Hematopoietic multipotent progenitor cell treated with erythropoietin and hydrocortisone succinate and interleukin-3 and kit ligand, for 15 days (in vitro differentiated cells): ENCODE results near the gene CARS2.

Source experiments
- DNase-seq: peaks from one replicate; pipeline ENCODE4 v3.0.0-alpha.2; 2015; ENCODE audit warnings: low spot score

CARS2 gene

DNA sequence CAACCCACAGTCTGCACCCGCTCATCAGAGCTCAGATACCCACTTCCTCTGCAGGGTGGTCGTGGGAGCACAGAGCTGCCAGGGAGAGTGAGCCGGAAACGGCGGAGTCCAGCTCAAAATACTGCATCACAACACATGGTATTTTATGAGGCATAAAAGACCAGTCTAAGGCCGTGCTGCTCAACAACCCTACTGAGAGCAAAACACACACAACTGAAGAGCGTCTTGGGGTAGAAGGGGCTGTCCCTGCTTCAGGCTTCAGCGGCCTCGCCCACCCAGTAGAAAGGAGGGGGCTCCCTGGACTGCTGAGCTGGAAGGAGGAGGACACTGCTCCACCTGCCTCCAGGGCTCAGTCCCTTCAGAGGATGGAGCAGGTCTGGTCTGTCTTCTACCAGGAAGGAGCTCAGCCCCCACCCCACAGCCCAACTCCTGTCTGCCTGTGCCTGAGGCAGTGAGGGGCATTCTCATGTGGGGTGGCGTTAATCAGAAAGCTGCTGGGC, 53.6 kb downstream of the CARS2 start:
- DNase-seq = no peak

DNA sequence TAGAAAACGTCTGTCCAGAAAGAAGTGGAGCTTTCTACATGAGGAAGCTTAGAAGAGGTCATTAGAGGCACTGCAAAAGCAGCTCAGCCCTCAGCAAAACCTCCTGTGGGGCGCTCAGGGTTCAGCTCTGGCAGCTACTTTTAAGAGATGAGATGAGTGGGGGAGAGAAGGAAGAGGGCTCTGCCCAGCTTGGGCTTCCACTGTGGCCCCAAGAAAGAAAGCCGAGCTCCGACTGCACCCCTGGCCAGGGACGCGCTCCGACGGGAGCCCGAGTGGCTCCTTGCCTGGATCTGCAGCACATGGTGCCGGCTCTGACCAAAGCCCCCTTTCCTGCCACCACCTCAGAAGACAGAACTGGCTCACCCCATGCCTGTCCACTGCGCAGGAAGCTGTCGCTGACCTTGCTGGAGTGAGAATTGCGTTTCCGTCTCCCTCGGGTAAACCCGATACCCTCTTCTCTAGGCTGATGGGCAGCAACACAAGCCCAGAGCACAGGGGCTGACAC, 54.1 kb downstream of the CARS2 start:
- DNase-seq = no peak

DNA sequence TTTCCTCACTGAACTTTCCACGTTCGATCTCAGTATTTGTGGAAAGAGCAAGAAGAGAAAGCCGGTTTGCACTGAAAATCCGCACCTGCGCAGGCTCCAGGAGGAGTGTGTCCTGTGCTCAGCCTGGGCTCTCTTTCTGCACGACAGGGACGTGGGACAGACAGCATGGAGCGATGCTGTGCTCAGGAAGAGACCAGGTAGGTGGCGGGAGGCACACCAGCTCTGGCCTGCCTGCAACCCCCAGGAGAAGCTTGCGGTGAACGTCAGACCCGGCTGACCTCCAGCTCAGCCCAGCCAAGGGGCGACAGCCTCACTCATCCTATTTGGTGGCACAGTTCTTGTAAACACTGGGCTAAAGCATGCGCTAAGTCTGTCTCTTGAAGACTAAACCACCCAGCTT, 54.6 kb downstream of the CARS2 start:
- no peak for DNase-seq

DNA sequence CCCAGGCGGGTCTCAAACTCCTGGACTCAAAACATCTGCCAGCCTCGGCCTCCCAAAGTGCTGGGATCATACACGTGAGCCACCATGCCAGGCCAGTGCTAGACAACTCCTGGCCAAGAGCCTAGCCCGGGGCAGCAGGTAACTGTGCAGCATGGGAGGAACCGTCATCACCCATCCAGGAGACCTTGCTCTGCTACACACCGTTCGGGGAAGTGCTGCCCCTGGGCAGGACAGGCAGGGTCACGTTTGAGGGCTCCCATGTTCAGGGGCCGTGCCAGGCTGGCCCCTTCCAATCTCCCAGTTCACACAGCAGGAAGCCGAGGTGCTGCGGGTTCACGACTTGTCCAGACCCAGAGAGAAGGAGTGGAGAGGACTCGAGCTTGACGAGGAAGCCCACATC, 55.5 kb downstream of the CARS2 start:
- no peak for DNase-seq

DNA sequence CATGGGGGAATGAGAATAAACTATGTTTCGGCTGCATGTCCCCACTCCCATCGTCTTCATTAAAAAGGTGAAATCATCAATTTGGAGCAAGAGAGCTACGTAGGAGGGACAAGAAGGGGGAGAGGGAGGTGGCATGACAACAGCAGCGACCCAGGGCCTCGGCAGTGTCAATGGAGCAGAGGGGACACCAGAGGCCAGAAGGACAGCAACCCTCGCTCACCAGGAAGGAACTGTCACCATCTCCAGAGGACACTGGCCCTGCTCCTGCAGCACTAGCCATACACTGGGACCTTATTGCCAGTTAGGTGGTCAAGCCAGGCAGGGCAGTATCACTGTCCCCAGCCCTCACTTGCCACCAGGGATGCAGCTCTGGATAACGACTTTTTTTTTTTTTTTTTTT, 56.4 kb downstream of the CARS2 start:
- DNase-seq = no peak

DNA sequence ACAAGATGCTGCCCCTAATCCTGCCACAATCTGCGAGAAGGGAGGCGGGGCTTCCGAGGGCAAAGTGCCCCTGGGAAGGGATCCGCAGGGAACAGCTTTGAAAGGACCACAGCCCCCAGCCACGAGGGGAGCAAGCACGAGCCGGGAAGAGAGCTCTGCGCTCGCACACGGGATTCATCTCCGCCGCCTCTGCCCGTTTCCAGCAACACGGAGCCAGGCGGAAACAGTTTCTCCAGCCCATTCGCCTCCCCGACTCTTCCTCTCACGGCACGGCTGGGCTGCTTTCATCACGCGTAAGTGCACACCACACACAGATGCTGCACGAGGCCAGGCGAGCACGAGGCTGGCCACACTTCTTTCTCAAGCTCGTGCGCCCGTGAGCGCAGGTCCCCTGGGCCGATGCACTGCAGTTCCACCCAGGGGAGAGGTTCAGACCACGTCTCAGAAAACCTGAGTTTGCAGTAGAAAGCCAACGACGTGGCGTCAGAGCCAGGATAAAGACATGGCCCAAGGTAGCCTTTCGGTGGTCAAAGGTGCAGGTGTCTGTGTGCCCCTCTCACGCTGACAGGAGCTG, 57.0 kb downstream of the CARS2 start:
- DNase-seq = no peak

DNA sequence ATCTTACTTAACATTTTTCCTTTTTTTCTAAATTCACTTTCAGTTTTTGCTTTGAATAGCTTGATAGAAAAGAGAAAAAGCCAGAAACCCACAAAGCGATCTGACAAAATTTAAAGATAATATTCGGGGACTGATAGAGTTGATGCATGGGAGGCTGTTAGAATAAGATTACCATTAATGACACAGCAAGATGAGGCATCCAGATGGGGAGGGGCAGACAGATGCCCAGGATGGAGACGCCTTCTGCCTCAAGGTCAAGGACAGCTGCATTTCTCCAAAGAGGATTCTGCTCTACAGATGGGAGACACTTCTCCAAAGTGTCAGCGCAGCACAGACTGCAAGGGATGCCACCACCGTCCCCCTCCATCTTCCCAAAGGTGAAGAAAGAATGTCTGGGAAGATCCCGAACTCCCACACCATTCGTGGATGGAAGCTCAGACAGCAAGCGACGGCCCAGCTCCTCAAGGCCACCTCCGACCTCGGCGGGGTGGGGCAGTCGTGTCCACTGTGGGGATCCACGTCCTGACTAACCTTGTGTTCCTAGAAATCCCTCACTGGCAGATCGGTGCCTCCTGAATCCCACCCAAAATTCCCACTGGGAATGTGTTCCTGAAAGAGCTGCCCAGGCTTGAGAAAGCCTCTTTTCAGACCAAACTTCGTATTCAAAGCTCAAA, 57.6 kb downstream of the CARS2 start:
- peak; percentile 25 for DNase-seq

DNA sequence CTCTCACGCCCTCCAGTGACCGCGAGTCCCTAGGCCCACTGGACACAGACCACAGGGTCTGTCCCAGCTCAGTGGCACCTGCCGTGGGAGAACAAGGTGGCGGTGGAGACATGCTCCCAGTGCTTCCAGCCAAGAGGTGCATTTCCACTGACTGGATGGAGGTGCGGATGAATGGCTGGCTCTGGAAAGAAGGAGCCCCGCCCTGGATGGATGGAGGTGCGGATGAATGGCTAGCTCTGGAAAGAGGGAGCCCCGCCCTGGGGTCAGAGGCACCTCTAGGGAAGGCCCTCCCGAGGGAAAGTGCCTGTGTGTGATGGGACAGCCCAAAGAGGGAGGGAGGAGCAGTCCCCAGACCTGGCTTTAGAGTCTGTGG, 58.6 kb downstream of the CARS2 start:
- DNase-seq = no peak

DNA sequence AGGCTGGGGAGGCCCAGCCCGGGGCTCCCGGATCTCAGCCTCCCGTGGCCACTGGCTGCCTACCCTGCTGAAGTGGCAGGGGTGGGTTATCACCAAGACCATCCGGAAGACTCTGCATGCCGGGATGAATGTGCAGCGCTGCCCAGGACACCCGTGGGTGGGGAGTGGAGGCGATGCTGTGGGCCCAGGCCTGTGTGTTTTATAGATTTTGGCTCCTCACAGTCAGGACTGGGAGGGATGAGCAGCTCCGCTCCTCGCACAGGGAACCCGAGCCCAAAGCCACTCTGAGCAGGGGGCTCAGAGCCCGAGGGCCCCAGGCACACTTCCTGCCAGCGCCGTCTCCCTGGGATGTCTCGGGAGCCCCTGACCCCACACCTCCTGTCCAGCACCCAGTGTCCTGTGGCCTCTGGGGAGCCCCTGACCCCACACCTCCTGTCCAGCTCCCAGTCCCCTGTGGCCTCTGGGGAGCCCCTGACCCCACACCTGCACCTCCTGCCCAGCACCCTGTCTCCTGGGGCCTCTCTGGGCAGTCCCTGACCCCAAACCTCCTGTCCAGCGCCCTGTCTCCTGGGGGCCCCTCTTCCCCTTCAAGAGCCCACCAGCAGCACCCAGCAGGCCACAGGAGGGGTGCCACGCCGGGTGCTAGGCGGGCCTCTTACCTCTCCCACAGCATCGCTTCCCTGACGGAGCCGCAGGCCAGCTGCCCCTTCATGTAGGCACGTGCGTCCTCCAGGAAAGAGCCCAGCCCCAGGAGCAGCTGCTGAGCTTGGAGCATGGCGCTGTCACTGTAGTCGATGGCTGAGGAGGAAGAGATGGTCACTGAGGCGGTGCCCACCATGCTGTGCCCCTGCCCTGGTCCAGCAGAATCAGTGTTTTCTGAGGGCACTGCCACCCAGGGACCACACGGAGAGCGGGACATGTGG, 59.2 kb downstream of the CARS2 start:
- DNase-seq = no peak

DNA sequence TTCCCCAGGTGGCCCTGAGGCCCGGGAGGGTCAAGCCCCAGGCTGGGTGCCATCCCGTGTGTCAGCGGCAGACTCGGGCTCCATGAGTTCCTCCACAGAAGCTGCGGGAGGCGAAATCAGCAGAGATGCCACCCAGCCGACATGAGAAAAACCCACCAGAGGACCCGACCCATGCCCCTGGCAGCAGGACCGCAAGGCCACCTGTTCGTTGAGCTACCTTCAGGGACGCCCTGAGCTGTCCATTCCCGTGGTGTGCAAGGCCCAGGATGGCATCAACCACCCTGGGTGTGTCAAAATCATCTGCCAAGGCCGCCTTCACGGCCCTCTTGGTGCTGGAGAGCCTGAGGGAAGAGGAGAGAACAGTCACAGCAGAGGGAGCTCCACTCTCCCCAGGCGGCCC, 60.2 kb downstream of the CARS2 start:
- DNase-seq = no peak

DNA sequence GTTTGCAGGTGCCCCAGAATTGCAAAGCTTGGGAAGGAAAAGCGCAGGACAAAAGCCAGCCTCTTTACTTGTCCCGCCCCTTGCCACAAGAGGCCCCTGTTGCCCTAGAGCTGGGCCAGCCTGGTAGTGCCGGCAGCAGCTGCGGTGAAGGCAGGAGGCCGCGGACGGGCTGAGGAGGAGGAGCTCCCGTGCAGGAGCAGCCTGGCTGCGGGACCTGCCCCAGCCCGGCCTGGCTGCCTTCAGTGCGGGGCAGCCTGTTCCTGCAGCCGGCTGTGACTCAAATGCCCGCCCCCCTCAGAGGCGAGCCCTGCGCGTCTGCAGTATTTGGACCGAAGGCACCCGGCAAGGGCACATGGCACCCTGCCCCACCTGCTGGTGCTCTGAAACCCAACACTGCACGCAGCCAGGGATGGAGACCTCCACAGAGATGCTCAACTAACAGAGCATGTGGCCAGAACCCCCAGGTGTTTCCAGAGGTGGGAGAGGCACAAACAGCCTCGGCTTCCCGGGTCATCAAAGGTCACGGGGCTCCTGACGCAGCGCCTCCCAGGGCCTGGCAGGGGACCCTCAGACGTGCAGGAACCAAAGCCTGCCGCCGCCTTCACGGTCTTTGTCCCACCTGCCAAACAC, 60.9 kb downstream of the CARS2 start:
- peak; percentile 24 for DNase-seq

DNA sequence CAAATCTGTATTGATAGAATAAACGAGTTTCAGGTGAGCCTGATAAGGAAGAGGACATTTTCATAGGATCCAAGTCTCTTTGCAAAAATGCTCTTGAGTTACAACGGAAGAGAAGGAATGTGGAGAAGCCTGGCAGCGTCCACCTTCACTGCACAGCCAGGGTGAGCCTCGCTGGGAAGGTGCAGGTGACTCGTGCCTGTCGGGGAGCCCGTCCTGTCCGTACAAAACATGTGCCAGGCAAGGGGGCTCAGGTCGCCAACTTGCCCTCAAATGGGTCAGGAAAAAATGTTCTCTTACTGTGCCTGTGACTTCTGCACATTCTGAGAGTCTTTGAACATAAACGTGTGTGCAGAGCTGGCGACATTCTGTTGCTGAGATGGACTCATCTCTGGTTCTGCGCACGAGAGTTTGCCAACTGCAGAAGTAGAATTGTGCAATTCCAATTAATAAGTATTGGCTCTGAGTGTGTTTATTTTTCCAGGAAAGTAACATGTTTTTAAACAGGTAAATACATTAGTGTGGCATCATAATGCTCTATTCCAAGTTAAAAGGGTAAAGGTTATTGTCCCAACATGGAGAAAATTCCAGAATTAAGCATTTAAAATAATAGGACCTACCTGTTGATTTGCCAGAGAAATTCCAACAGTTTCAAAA, 62.0 kb downstream of the CARS2 start:
- no peak for DNase-seq

DNA sequence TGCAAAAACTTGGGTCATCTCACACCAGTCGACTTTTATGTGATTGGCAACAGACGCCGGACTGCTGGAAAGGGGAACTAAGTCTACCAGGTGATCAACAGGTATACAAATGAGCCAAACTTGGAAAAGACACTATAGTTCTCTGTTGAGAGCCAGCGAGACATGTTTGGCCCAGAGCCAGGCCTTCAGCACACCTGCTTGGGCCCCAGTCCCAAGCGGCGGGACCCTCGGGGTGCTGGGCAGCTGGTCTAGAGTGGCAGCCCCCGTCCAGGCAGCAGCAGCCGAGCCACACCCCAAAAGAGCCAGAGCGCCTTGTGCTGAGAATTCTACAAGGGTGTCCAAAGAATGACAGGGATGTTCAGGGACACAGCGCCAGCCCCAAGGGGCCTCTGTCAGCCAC, 62.6 kb downstream of the CARS2 start:
- no peak for DNase-seq

DNA sequence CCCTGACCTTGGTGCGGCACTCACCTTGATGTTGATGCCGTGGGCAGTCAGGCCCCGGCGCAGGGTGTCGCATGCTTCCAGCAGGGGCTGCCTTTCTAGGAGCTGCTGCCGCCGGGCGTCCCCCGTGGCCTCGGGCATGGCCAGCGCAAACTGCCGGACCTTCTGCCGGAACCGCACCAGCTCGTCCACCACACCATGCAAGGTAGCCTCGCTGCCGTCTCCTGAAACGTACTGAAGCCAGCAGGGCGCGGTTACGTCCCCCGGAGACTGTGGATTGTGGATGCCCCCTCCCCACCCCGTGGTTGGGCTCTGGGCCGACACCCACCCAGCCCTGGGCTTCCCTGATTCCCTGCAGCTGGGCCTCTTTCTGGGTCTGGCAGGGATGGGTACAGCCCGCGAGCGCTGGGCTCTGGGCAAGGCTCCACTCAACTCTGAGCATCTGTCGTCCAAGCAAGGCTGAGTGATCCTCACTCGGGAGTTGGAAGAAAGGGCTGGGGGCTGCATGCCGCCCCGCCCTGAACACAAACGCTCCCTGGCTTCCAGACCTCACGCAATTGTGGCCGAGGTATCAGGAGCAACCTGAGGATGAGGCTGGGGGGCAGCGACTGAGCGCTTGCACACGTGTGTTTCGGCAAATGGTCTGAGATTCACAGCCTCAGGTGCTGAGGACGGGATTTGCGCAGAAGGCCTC, 63.5 kb downstream of the CARS2 start:
- DNase-seq = no peak

DNA sequence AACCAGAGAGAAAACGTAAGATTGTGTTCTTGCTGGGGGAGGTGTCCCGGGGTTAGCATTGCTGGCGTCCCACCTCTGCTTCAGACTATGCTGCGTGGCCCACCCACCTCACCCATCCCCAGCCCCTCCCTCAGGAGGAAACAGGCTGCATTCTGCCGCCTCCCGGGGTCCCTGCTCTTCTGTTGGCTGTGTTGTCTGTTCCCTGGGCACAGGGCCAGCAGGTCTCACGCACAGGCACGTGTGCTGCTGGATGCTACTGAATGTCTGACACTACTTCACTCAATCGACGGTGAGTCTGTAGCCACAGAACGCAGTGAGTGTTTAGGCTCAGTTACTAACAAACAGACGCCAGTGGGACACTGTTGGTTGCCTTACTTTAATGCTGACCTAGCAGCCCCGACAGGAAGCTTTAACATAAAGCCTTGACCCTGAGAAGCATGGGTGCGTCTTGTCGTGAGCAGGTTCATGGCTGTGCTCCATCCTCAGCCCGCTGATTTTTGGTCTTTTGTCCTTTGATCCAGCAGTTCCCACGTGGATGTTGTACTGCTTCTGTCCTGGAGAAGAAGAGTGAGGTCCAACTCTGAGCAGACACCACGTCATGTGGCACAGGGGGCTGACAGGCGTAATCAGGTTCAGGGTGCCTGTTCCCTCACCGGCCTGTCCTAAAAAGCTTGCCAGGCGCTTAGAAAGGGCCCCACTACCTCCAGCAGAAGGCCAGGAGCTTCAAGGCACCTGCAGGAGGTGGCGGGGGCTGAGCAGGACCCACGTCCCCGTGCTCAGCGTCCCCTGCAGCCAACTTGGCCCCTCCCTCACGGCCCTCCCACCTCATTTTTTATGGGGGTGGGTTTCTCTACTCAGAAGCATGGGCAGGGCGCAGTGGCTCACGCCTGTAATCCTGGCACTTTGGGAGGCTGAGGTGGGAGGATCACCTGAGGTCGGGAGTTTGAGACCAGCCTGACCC, 64.6 kb downstream of the CARS2 start:
- DNase-seq = no peak

DNA sequence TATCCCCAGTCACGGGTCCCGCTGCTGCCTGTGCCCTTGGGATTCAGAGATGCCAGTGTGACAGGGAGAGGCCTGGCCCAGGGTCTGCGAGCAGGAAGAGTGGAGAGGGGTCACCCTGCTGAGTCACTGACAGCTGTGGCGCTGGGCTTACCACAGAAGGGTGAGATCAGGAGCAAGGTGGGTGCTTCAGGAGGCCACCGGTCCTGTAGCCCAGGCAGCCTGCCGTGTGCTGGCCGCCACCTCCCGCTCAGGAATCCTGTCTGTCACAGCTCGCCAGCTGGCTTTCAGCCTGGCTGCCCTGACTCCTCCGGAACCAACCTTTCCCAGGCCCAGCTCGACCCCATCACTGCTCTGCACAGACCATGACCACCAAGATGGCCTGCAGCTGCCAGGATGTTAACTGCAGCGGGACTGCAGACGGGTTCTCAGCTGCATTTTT, 65.3 kb downstream of the CARS2 start:
- no peak for DNase-seq

DNA sequence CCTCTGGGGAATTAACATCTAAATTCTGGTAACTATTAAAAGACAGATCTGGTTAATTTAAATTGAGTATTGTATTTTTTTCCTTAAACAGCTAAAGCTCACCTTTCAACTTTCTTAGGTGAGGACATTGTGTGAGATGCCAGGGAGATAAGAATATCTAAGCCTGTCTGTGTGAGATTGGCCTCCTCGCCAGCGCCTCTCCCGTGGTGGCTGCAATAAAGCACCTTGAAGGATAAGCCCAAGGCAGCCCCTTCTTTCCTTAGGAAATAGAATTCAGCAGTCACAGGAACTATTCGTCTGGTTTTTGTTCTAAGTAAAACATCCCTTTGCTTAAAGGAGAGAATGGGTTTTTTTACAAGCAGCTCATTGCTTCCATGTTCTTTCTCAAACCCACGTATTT, 66.0 kb downstream of the CARS2 start:
- no peak for DNase-seq

DNA sequence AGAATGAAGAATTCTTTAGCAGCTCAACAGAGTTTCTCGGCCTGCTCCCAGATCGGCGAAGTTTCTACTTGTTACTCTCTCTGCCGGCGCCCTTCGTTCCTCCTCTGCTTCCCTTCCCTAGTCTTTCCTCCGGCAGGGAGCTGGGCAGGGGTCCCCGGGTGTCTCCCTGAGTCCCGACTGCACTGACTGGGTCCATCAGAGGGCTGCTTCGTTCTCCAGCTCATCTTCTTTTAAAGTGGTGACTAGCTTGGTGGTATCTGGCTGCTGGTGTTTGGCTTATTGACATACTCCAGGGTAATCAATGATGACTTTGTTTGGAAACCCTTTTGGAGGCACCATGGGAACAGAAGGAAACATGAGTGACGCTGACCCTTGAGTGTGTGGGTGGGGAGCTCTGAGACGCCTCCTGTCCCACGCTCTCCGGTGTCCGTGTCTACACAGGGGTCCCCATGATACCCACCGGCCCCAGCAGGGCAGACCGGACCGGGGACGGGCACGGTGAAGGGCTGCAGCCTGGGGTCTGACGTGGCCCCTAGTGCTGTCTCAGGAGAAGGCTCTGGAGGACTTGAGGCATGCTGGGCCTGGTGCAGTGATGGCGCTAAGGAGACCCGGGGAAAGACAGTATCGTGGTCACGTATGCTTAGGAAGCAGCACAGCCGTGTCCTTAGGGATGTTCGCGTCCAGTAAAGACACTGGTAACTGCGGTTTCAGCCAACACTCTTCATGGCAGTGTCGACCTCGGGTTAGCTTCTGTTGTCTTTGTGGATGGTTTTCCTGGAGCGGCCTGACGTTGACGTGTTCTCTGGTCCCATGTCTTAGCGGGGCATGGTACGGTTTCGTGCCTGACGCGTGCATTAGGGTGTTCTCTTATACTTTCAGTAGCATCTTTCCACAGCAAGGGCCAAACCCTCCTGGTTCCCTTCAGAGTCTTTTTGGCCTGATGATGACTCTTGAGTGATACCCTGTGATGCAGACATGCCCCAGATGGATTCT, 66.8 kb downstream of the CARS2 start:
- no peak for DNase-seq

DNA sequence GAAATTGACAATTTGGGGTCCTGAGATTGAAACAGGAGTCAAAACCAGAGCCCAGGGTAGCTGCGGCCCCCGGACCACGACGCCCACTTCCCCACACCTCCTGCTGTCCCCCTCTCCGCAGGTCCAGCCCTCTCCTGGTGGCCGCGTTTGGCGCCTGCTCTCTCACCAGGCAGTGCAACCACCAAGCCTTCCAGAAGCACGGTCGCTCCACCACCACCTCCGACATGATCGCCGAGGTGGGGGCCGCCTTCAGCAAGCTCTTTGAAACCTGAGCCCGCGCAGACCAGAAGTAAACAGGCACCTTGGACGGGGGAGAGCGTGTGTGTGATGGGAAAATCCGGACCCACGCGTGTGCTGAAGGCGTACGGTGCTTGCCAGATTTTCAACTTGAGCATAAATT, 67.7 kb downstream of the CARS2 start:
- no peak for DNase-seq
